GM21360 (cell line): ENCODE measurements around the gene EHBP1.
"Not testable (repeated sequence)": the region's sequence is repeated elsewhere in the genome, so short reads cannot be mapped to it uniquely, and the experiment has no call there.

Experiments
- ATAC-seq: cut with Tn5 transposase; IDR thresholded peaks from one replicate; pipeline ENCODE4 v1.9.1; 2021; ENCODE audit warnings: mild to moderate bottlenecking, moderate library complexity; ENCODE audit not compliant: unreplicated experiment

EHBP1 gene

GRCh38 chr2:63058144-63058920, 352.8 kb downstream of the EHBP1 start:
- no peak for ATAC-seq

- ATAC-seq: no peak
Measured at GRCh38 chr2:63058921-63059792, 353.6 kb downstream of the EHBP1 start.

- no peak for ATAC-seq
Measured at GRCh38 chr2:63059793-63060471, 354.4 kb downstream of the EHBP1 start.

GRCh38 chr2:63060472-63060991, 355.0 kb downstream of the EHBP1 start:
- ATAC-seq: no peak

- ATAC-seq: no peak
Measured at GRCh38 chr2:63064197-63064596, 358.7 kb downstream of the EHBP1 start.

- ATAC-seq: no peak
Measured at GRCh38 chr2:63064661-63065060, 359.1 kb downstream of the EHBP1 start.

- no peak for ATAC-seq
Measured at GRCh38 chr2:63066265-63066664, 360.8 kb downstream of the EHBP1 start.

GRCh38 chr2:63066838-63067237, 361.3 kb downstream of the EHBP1 start:
- ATAC-seq: no peak

- ATAC-seq: no peak
Measured at GRCh38 chr2:63071664-63072063, 366.2 kb downstream of the EHBP1 start.

GRCh38 chr2:63073994-63074393, 368.5 kb downstream of the EHBP1 start:
- ATAC-seq: no peak

- ATAC-seq: not testable (repeated sequence)
Measured at GRCh38 chr2:63074399-63074798, 368.9 kb downstream of the EHBP1 start.

- no peak for ATAC-seq
Measured at GRCh38 chr2:63078852-63079606, 373.5 kb downstream of the EHBP1 start.

- no peak for ATAC-seq
Measured at GRCh38 chr2:63081404-63081803, 375.9 kb downstream of the EHBP1 start.

- ATAC-seq: no peak
Measured at GRCh38 chr2:63086687-63087086, 381.2 kb downstream of the EHBP1 start.

- ATAC-seq: no peak
Measured at GRCh38 chr2:63092401-63092800, 386.9 kb downstream of the EHBP1 start.

- ATAC-seq: no peak
Measured at GRCh38 chr2:63092857-63093256, 387.3 kb downstream of the EHBP1 start.

GRCh38 chr2:63093502-63093901, 388.0 kb downstream of the EHBP1 start:
- ATAC-seq: no peak
